GM06990 (cell line): ENCODE measurements around the gene IL12RB2.

Experiments used
- DNase-seq: peaks from one replicate; pipeline ENCODE4 v3.0.0-alpha.2; 2011; ENCODE audit not compliant: insufficient read length; ENCODE audit errors: extremely low read depth
- H3K27me3 ChIP-seq: replicated peaks from 2 replicates; pipeline ENCODE4 v1.6.0; 2011; ENCODE audit warnings: low read length; ENCODE audit not compliant: control insufficient read depth, insufficient read depth
- H3K36me3 ChIP-seq: 2 replicates; pipeline ENCODE4 v1.5.1; 2011; ENCODE audit warnings: low read length; ENCODE audit not compliant: control insufficient read depth, insufficient read depth
- H3K4me3 ChIP-seq: replicated peaks from 2 replicates; pipeline ENCODE4 v1.5.1; 2011; ENCODE audit warnings: low read depth, mild to moderate bottlenecking, control low read depth, low read length
- TF ChIP-seq, protein P1 (sequence below): IDR thresholded peaks from 2 replicates; pipeline ENCODE4 v1.5.1; 2011; ENCODE audit warnings: low read length, control low read depth, mild to moderate bottlenecking, inconsistent platforms; ENCODE audit not compliant: insufficient read depth, poor library complexity, severe bottlenecking

The IL12RB2 gene

DNA sequence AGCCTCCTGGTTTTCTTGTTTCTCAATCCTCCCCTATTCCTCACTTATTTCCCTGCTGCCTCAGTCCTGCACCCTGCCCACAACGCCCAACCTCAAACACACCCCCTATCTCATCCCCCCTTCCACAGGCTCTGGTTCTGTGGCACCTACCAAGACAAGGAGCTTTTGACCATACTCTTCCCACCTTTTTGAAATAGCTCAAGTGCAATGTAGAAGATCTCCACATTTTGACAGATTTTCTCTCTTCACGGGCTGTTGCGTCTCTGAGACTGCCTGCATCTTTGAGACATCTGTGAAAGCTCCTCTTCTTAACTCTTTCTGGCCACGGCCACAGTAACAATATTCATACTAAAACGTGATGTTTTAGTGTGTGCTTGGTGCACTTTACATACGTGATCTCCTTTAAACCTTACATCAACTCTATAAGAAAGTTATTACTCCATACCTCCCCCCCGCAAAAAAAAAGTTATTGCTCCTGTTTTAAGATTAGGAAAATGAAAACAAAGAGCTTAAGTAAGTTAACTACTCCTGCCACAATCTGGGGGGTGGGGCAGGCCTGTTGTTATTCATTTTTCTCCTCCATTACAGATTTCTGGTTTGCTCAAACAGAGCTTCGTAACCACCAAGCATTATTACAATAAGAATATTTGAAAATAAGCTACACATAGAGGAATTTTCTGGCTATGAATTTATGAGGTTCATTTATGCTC is 124.4 kb downstream of the IL12RB2 start:
- H3K27me3 ChIP-seq = no peaks in the 10 kb centered on the region
- TF ChIP-seq, protein P1, sequence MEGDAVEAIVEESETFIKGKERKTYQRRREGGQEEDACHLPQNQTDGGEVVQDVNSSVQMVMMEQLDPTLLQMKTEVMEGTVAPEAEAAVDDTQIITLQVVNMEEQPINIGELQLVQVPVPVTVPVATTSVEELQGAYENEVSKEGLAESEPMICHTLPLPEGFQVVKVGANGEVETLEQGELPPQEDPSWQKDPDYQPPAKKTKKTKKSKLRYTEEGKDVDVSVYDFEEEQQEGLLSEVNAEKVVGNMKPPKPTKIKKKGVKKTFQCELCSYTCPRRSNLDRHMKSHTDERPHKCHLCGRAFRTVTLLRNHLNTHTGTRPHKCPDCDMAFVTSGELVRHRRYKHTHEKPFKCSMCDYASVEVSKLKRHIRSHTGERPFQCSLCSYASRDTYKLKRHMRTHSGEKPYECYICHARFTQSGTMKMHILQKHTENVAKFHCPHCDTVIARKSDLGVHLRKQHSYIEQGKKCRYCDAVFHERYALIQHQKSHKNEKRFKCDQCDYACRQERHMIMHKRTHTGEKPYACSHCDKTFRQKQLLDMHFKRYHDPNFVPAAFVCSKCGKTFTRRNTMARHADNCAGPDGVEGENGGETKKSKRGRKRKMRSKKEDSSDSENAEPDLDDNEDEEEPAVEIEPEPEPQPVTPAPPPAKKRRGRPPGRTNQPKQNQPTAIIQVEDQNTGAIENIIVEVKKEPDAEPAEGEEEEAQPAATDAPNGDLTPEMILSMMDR = no peak
- no peak for DNase-seq
- H3K4me3 ChIP-seq = no peak overlapping the region
- 0 out of 2 replicates have a peak, but pooled peaks cover 1% of the 10 kb centered on the region for H3K36me3 ChIP-seq

DNA sequence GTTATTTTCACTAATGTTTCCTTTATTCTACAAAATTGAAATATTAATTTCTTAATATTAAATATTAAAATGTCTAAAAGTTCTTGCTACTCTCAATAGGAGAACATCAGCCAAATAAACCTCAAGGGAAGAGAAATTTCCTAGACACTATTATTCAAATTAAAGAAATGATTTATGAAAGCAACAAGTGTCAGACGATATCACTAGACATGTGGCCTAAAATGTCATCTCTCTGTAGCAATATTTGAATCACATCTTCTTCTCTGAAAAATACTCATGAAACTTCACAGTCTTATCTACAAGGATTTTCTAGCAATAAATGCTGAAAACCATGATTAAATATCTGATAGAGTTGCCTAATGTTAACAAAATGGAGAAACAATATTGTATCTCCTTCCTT is 125.1 kb downstream of the IL12RB2 start:
- DNase-seq = no peak
- TF ChIP-seq, protein P1 = no peak
- Histone ChIP-seq H3K27me3 (no peaks in the 10 kb centered on the region), H3K36me3 (0 out of 2 replicates have a peak, but pooled peaks cover 1% of the 10 kb centered on the region), H3K4me3 (no peak overlapping the region)

DNA sequence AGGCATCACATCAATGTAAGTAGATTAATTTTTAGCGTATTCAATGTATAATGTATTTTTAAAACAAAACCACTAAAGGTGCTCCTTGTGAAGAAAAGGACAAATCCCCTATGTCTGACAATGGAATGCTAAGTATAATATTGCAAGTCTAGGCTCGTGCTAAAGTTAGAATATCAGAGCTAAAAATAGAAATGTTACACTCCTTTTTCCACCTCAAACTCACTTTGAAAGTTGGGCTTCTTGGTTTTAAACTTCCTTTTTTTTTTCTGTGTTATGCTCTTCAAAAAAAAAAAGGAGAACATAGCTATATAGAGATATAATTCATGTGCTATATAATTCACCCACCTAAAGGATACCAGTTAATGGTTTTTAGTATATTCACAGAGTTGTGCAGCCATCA is 126.2 kb downstream of the IL12RB2 start:
- no peak for DNase-seq
- H3K36me3 ChIP-seq = 0 out of 2 replicates have a peak, but pooled peaks cover 1% of the 10 kb centered on the region
- TF ChIP-seq, protein P1 = no peak
- H3K27me3 ChIP-seq = no peaks in the 10 kb centered on the region
- H3K4me3 ChIP-seq = no peak overlapping the region

DNA sequence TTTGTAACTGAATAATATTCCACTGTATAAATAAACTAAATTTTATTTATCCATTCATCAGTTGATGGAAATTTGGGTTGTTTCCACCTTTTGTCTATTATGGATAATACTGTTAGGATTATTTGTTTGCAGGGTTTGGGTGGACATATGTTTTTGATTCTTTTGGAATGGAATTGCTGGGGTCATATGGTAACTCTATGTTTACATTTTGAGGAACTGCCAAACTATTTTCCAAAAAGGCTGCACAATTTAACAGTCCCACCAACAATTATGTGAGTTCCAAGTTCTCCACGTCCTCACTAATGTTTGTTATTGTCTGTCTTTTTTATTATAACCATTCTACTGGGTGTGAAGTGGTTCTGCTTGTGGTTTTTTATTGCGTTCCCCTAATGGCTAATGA is 126.8 kb downstream of the IL12RB2 start:
- Histone ChIP-seq H3K27me3 (no peaks in the 10 kb centered on the region), H3K4me3 (no peak overlapping the region), H3K36me3 (no peaks in the 10 kb centered on the region)
- TF ChIP-seq, protein P1 = no peak
- DNase-seq = no peak

DNA sequence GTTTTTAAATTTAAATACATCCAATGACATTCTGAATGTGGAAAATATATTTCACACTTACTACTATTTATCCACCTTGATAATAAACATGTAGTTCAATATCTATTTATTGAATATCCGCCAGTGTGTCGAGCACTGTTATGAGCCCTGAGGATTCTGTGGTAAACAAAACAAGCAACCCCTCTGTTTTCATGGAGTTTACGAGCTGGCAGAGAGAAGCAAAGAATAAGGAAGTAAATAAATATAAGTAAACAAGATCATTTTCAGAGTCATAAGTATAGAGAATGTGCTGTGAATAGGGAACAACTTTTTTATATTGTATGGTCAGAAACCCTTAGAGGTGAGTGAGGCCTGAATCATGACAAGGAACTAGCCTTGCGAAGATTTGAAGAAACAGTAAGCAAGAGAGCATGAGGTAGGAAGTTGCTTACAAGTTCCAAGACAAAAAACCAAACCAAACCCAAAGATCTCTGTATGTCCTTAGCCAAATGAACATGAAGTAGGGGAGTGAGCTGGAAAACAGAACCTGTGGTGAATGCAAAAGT is 128.9 kb downstream of the IL12RB2 start:
- Histone ChIP-seq H3K27me3 (no peaks in the 10 kb centered on the region), H3K36me3 (no peaks in the 10 kb centered on the region), H3K4me3 (no peak overlapping the region)
- TF ChIP-seq, protein P1 = no peak
- DNase-seq = no peak
